NT2/D1 (cell line): ENCODE data around the gene RNF114.

Experiments used
- SUZ12 ChIP-seq: IDR thresholded peaks from 2 replicates; pipeline ENCODE4 v1.6.1; 2011; ENCODE audit not compliant: insufficient read length, insufficient read depth; ENCODE audit errors: extremely low read depth
- YY1 ChIP-seq: IDR thresholded peaks from 2 replicates; pipeline ENCODE4 v1.6.1; 2011; ENCODE audit not compliant: insufficient read length, insufficient read depth
- ZNF274 ChIP-seq: IDR thresholded peaks from 2 replicates; pipeline ENCODE4 v1.6.1; 2011; ENCODE audit warnings: mild to moderate bottlenecking, low read depth, low read length

GRCh38 chr20:49995586-49995985 lies 59.4 kb downstream of the RNF114 start:
- TF ChIP-seq YY1 (no peak), ZNF274 (no peak), SUZ12 (no peak)
